Ovary (tissue), 9 donors: ENCODE data around the gene ST14. TPM values are rescaled to one million over a fixed set of nuclear protein-coding genes. Genes with fewer than 3 reads are reported as not detected.

ENCODE experiments used
- DNase-seq, 5 donors: peaks; one replicate each; pipeline ENCODE4 v3.0.0-alpha.2; 2019 to 2020
- H3K27ac ChIP-seq, 2 donors: fragments of 200-600 bp; one replicate each; pipeline versions ENCODE4 v1.5.1 to v1.8.0; 2019 to 2022
- H3K27me3 ChIP-seq: fragments of 200-600 bp; one replicate; pipeline ENCODE4 v1.8.0; 2022
- H3K36me3 ChIP-seq: fragments of 200-600 bp; sonication (generic); one replicate; pipeline ENCODE4 v1.5.1; 2019
- H3K4me1 ChIP-seq: one replicate; pipeline ENCODE4 v1.8.1; 2013; ENCODE audit warnings: mild to moderate bottlenecking, moderate library complexity; ENCODE audit not compliant: insufficient read depth
- H3K4me3 ChIP-seq: fragments of 200-600 bp; sonication (generic); one replicate; pipeline ENCODE4 v1.5.1; 2017
- H3K9me3 ChIP-seq, 2 donors: fragments of 200-600 bp in 1 of 2; sonication (generic) in 1 of 2; one replicate each; pipeline versions ENCODE4 v1.5.1 to v1.8.1; 2013 to 2019; ENCODE audit warnings: mild to moderate bottlenecking in 1 of 2, moderate library complexity in 1 of 2
- CTCF ChIP-seq, 3 donors: fragments of 450-650 bp in 2 of 3; fragments of 200-600 bp in 1 of 3; IDR thresholded peaks; one replicate each; pipeline versions ENCODE4 v1.5.1 to v1.8.0; 2016 to 2022; ENCODE audit warnings: antibody characterized with exemption in 3 of 3, mild to moderate bottlenecking in 1 of 3
- EP300 ChIP-seq: sonication (generic); formaldehyde crosslinking; IDR thresholded peaks from one replicate; pipeline ENCODE4 v1.6.1; 2017; ENCODE audit warnings: antibody characterized with exemption
- POLR2A ChIP-seq: fragments of 450-650 bp; IDR thresholded peaks from one replicate; pipeline ENCODE4 v1.6.1; 2017; ENCODE audit warnings: antibody characterized with exemption, mild to moderate bottlenecking, moderate library complexity
- WGBS, 3 donors: extraction: QIAGEN DNeasy Blood & Tissue Kit in 1 of 3; methylation state at CpG; one replicate each; pipeline versions ENCODE4 v1.1.5 to v1.1.7; 2013 to 2017; 5-methylcytosine and 5-hydroxymethylcytosine counted together
- intact Hi-C, 4 donors: fragments of 100-400 bp; cut with DNase I; formaldehyde crosslinking; loops; one replicate each; pipeline versions ENCODE4 v1.11.0 to v1.15.1; 2022 to 2023
- polyA plus RNA-seq, 2 donors: library from polyadenylated mRNA; stranded (reverse); fragments of 200-250 nt in 1 of 2; fragments of 350-450 nt in 1 of 2; fragmentation: Illumina TruSeq in 1 of 2; extraction: RNeasy Lipid Tissue Mini Kit (QIAGEN cat#74804) in 1 of 2; gene quantifications; one replicate each; pipeline ENCODE4 v1.2.3, GENCODE V29; 2013 to 2014
- total RNA-seq, 7 donors: library from RNA; depleted of rRNA in 2 of 7; stranded (reverse); fragments of >200 nt in 2 of 7; fragmentation: NEBNext Ultra II Directional in 3 of 7; extraction: Animal tissue kit (Norgen Biotek cat#: 25700) in 3 of 7; gene quantifications; one replicate each; pipeline versions ENCODE4 v1.1.0 to v1.2.4, GENCODE V29; 2016 to 2023
- donor health status: DM: no; HTN: no; CAD: no; lungs with moderate emphysema.
- donor health status: DM: no; HTN: no; CAD: no.
- donor health status: Bipolar disorder and iron deficiency.
- donor health status: DM: yes; HTN: yes; CAD: no.
- donor health status: DM: no; HTN: no; CAD: no.
- donor health status: DM: yes; HTN: yes; CAD: no.

Gene ST14
- total and polyA plus RNA-seq, 9 donors = 0.18 to 76.2 (median 4.5) TPM

- Histone ChIP-seq H3K4me3 (no peak overlapping the region), H3K27me3 (no peaks in the 10 kb centered on the region), H3K9me3 (peaks cover 0 to 2% of the 10 kb centered on the region in 2 donors), H3K27ac (no peak overlapping the region), H3K4me1 (peaks cover 6% of the 10 kb centered on the region), H3K36me3 (no peaks in the 10 kb centered on the region)
- 84 to 87% (median 84%) methylated on average over 21 of the region's 21 CpGs for WGBS, 3 donors
- intact Hi-C loops = no loop called here
- TF ChIP-seq POLR2A (no peak), CTCF (IDR thresholded peaks at IDR 0.05) (no peak), EP300 (no peak)
- DNase-seq = no peak
These were observed 20.1 kb downstream of the ST14 start for GRCh38 chr11:130179396-130180306.

DNA sequence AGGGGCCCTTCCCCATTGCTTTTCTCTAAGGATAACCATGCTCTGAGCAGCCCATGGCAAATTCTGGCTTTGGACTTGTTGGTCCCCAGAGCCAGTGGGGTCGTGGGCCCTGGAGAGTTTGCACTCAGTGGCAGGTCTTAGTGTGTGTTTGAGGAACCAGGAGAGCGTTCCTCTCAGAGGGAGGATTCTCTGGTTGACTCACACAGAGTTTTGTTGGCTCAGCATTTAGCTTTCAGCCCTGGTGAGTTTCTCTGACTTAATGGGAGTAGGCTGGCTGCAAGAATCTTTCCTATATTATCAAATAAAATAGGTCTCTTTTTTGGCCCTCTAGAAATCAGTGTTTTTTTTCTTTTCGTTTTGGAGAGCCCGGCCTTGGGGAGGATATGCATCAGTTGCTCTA, 20.9 kb downstream of the ST14 start:
- no peak overlapping the region for H3K4me3 ChIP-seq
- no peaks in the 10 kb centered on the region for H3K9me3 ChIP-seq
- 61 to 72% (median 64%) methylated on average over 4 of the region's 4 CpGs for WGBS, 3 donors
- H3K27me3 ChIP-seq = no peaks in the 10 kb centered on the region
- DNase-seq = no peak
- intact Hi-C loops = no loop called here
- H3K4me1 ChIP-seq = peaks cover 6% of the 10 kb centered on the region
- no peak overlapping the region for H3K27ac ChIP-seq
- TF ChIP-seq CTCF (IDR thresholded peaks at IDR 0.05) (no peak), POLR2A (no peak), EP300 (no peak)
- H3K36me3 ChIP-seq = no peaks in the 10 kb centered on the region

- Histone ChIP-seq H3K27me3 (no peaks in the 10 kb centered on the region), H3K36me3 (no peaks in the 10 kb centered on the region), H3K9me3 (no peaks in the 10 kb centered on the region), H3K27ac (no peak overlapping the region), H3K4me1 (peaks cover 6% of the 10 kb centered on the region), H3K4me3 (no peak overlapping the region)
- DNase-seq = no peak
- intact Hi-C loops = no loop called here
- no peak for TF ChIP-seq EP300
- TF ChIP-seq CTCF (IDR thresholded peaks at IDR 0.05) = no peak
- no peak for TF ChIP-seq POLR2A
- WGBS, 3 donors = 73 to 87% (median 82%) methylated on average over 8 of the region's 8 CpGs
These were observed 21.3 kb downstream of the ST14 start for GRCh38 chr11:130180896-130181294.

DNA sequence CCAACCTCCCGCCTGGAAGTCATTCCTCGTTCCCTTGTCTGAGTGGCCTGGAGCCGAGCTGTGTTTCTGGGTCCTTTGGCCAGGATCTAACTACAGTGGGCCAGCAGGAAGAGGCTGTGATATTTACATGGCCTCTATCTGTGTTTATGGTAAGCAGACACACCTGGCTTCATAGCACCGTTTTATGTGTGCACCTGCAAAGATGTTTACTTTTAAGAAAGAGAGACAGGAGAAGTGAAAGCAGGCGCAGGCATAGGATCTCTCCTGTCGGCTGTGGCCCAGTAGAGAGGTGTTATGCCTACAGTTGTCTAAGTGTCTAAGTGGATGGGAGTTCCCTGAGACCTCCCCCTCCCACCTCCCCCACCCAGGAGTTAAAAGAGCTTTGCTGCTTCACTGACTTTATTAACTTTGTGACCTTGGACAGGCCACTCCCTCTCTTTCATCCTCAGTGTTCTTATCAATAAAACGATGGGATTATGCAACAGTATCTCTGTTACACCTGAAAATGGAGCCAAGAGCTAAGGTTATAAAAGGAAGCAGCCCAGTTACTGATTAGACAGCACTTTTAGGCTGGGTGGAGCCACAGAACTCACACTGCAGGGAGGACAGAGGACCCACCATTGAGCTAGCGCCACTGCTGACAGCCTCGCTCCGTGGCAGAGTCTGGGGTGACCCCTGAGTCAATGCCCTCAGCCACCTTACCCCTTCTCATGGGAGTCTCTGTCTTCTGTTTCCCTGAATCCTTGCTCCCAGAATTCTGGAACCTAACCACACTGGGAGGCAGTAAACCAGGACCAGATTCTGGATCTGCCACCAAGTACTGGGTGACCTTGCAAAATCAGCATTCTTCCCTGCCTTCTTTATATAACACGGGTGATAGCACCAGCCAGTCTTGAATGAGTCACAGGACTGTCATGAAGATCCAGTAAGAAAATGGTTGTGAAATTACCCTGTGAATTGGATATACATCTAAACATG, 22.0 kb downstream of the ST14 start:
- Histone ChIP-seq H3K36me3 (no peaks in the 10 kb centered on the region), H3K4me1 (peaks cover 6% of the 10 kb centered on the region), H3K9me3 (no peaks in the 10 kb centered on the region), H3K4me3 (no peak overlapping the region), H3K27ac (no peak overlapping the region), H3K27me3 (no peaks in the 10 kb centered on the region)
- 48 to 49% (median 48%) methylated on average over 11 of the region's 11 CpGs for WGBS, 3 donors
- DNase-seq = no peak
- TF ChIP-seq EP300 (no peak), POLR2A (no peak), CTCF (IDR thresholded peaks at IDR 0.05) (no peak)
- intact Hi-C loops = loop anchor here in 1 of 4 donors (2.0 kb wide), 1 partner anchor 41 kb away; no protein-coding TSS in a partner anchor
